CD4-positive, alpha-beta T cell treated with Interferon gamma for 1 hour (primary cell): Measurements from ENCODE around the gene EIPR1.

Source experiments
- DNase-seq: peaks from one replicate; pipeline ENCODE4 v3.0.0-alpha.2; 2020

The EIPR1 gene

GRCh38 chr2:3264010-3264744 lies 113.4 kb downstream of the EIPR1 start:
- DNase-seq: peak; percentile 11

GRCh38 chr2:3263487-3263886 lies 114.1 kb downstream of the EIPR1 start:
- DNase-seq: no peak

GRCh38 chr2:3262437-3263388 lies 114.9 kb downstream of the EIPR1 start:
- DNase-seq: no peak

GRCh38 chr2:3261511-3261910 lies 116.1 kb downstream of the EIPR1 start:
- no peak for DNase-seq

- no peak for DNase-seq
These were observed 116.7 kb downstream of the EIPR1 start for GRCh38 chr2:3260959-3261358.

- DNase-seq: no peak
These were observed 119.8 kb downstream of the EIPR1 start for GRCh38 chr2:3257826-3258225.

GRCh38 chr2:3257166-3257565 lies 120.5 kb downstream of the EIPR1 start:
- no peak for DNase-seq

- no peak for DNase-seq
These were observed 121.0 kb downstream of the EIPR1 start for GRCh38 chr2:3256605-3257004.

- no peak for DNase-seq
These were observed 121.5 kb downstream of the EIPR1 start for GRCh38 chr2:3256157-3256556.

- no peak for DNase-seq
These were observed 123.1 kb downstream of the EIPR1 start for GRCh38 chr2:3254442-3254941.

GRCh38 chr2:3253913-3254441 lies 123.6 kb downstream of the EIPR1 start:
- DNase-seq: no peak

GRCh38 chr2:3251946-3252345 lies 125.7 kb downstream of the EIPR1 start:
- DNase-seq: no peak

GRCh38 chr2:3249476-3249962 lies 128.1 kb downstream of the EIPR1 start:
- DNase-seq: no peak

- DNase-seq: no peak
These were observed 128.7 kb downstream of the EIPR1 start for GRCh38 chr2:3248754-3249475.

GRCh38 chr2:3246928-3247714 lies 130.5 kb downstream of the EIPR1 start:
- DNase-seq: no peak

GRCh38 chr2:3246406-3246805 lies 131.2 kb downstream of the EIPR1 start:
- DNase-seq: no peak

- DNase-seq: no peak
These were observed 133.1 kb downstream of the EIPR1 start for GRCh38 chr2:3244486-3244885.

- no peak for DNase-seq
These were observed 133.8 kb downstream of the EIPR1 start for GRCh38 chr2:3243804-3244203.

- peak; percentile 23 for DNase-seq
These were observed 134.8 kb downstream of the EIPR1 start for GRCh38 chr2:3242747-3243369.

GRCh38 chr2:3241971-3242746 lies 135.5 kb downstream of the EIPR1 start:
- DNase-seq: no peak
